Mucosa of gallbladder (tissue), 1 donor: ENCODE measurements around the gene LRSAM1. TPM values are rescaled to one million over a fixed set of nuclear protein-coding genes. Genes with fewer than 3 reads are reported as not detected.

Experiments
- DNase-seq: peaks from one replicate; pipeline ENCODE4 v3.0.0-alpha.2; 2020; ENCODE audit warnings: low spot score
- total RNA-seq: library from RNA; stranded (reverse); gene quantifications from one replicate; pipeline ENCODE4 v1.2.1, GENCODE V29; 2021
- donor health status: DM: no; HTN: no; CAD: no.

LRSAM1 gene
- total RNA-seq, 1 donor from 2014 or later, result 30.1 TPM

DNA sequence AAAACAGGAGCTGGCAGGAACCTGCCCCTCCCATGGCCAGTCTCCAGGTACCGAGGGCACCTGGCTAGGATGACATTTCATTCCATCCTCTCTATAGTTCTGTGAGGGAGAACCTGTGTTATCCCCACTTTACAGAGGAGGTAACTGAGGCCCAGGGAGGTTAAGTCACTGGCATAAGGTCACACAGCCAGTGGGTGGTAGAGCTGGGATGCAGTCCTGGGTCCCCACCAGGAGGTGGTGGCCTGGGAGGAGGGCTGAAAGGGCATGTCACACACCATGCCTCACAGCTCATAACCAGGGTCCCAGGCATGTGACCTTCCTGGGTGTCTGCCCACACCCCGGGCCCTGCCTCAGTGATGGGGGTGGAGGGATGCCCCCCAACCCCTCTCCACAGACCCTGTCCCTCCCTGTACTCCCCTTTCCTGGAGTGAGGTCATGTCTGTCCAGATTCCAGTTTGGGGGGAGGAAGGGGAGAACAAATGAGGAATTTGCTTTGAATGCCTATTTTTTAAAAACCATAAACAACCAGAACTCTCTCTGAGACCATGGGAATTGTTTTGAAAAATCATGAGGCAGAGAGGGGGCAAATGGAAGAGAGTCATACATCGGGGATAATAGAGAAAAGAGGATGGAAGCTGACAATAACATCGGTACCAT lies 83.1 kb downstream of the LRSAM1 start:
- no peak for DNase-seq

DNA sequence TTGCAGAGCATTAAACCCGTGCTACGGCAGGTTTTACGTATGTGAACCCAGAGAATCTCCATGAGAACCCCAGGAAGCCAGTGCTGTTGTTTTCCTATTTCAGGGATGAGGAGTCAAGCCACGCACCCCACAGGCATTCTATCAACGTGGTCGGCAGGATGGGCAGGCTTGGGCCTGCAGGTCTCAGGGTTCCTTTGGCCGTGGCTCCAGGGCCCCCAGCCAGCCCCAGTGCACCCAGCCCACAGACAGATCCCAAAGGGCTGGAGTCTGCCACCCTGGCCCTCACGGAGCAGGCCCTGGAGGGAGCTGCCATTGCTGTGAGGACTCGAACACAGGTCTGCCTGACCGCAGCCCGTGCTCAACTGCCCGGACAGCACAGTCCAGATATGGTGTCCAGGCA lies 83.6 kb downstream of the LRSAM1 start:
- no peak for DNase-seq

- no peak for DNase-seq
Observed at GRCh38 chr9:127535396-127535795, 84.1 kb downstream of the LRSAM1 start.

- no peak for DNase-seq
Observed at GRCh38 chr9:127535834-127536233, 84.5 kb downstream of the LRSAM1 start.

DNA sequence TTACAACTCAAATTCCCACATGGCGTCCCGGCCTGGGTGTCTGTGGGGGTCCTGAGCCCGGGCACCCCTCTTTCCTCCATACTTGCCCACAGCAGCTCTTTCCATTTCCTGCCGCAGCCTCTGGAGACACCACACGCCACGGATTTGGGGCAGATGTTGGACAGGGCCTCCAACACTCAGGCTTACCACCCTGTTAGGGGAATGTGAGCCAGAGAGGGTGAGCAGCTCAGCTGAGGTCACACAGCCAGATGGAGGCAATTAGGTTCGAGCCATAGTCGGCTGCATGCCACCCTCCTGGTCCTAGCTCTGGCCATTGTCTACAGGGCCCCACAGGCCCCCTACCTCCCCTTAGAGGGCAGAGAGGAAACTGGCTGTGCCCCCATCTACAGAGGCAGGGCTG lies 85.2 kb downstream of the LRSAM1 start:
- no peak for DNase-seq

GRCh38 chr9:127537014-127537413 lies 85.7 kb downstream of the LRSAM1 start:
- DNase-seq, result no peak

- no peak for DNase-seq
Observed at GRCh38 chr9:127537792-127538191, 86.5 kb downstream of the LRSAM1 start.

GRCh38 chr9:127538849-127539258 lies 87.5 kb downstream of the LRSAM1 start:
- no peak for DNase-seq

- no peak for DNase-seq
Observed at GRCh38 chr9:127539259-127539981, 88.1 kb downstream of the LRSAM1 start.

DNA sequence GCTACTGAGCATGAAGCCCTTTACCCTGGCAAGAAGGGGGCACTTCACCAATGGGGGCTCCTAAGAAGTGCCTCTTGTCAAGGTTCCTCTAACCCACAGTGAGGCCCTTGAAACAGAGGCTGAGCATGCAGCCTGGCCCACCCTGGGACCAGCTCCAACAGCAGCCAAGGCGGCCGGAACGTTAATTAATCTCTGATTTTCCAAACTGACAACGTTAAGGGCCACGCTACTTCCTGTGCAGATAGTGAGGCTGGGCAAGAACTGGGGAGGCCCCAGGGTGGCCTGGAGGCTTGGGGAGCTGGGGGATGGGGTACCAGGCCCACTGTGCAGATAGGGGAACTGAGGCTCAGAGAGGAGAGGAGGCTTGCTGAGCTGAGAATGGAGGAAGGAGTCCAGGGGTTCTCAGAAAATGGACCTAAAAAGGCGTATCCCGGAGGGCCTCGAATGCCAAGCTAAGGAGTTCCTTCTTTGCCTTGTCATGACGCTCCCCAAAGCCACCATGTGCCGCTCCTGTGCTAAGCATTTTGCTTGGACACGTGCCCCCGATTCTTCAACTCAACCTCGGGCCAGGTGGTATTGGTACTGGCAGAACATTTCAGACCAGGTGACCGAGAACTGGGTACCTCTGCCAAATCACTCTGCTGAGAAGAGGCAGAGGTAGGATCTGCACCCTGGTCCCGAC lies 88.8 kb downstream of the LRSAM1 start:
- DNase-seq, result no peak

DNA sequence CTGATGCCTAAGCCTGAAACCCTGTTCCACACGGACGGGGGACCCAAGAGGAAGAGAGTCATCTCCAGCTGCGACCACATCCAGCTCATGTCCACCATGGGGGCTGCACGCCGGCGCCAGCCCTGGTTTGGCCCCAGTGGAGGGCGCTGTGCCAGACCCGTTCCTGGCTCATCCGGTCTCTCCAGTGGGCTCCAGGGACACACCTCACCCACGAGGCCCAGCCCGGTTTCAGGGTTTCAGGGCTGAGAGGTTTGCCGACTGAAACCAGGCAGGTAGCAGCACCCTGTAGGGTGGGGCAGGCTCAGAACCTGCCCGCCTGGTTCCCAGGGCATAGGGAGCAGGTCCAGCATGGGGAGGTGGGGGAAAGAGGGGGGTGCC lies 89.3 kb downstream of the LRSAM1 start:
- DNase-seq, result no peak

GRCh38 chr9:127541176-127541575 lies 89.9 kb downstream of the LRSAM1 start:
- DNase-seq, result no peak

- no peak for DNase-seq
Observed at GRCh38 chr9:127541865-127542264, 90.6 kb downstream of the LRSAM1 start.

GRCh38 chr9:127543221-127543620 lies 91.9 kb downstream of the LRSAM1 start:
- DNase-seq, result no peak

DNA sequence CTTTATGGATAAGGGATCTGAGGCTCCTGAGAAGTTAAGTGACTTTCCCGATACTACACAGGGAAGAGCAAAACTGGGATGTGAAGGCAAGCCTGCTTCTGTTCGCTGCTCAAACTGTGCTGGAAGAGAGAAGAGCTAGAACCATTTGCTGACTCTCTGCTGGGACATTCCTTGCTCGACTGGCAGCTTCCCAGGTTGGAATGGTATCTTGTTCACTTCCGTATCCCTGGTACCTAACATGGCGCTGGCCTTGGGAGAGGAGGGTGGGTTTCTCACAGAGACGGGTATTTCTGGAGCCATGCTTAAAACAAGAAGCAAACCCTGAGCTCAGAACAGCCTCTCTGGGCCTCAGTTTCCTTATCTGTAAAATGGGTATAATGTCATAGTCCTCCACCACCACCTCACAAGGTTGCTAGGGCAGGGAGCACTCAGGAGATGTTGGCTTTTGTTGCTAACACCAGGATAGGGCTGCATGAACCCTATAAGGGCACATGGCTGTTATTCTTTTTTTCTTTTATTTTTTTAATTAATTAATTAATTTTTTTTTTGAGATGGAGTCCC lies 92.7 kb downstream of the LRSAM1 start:
- no peak for DNase-seq

- peak; percentile 78 for DNase-seq
Observed at GRCh38 chr9:127545196-127546124, 94.2 kb downstream of the LRSAM1 start.

- DNase-seq, result no peak
Observed at GRCh38 chr9:127546125-127546832, 95.0 kb downstream of the LRSAM1 start.

- peak; percentile 61 for DNase-seq
Observed at GRCh38 chr9:127548352-127548881, 97.1 kb downstream of the LRSAM1 start.

DNA sequence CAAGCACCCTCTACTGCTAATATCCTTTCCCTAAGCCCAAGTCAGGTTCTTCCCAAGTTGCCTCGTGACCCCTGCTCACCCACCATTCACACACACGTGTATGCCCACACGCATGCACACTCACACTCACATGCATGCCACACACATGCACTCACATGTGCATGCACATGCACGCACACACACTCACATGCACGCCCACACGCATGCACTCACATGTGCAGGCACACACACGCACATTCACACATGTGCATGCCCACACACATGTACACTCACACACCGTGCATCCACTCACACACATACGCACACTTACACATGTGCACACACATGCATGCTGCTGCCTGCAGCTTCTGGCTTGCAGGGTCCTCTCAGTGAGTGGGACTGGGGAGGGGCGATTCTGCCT lies 97.9 kb downstream of the LRSAM1 start:
- DNase-seq, result no peak

DNA sequence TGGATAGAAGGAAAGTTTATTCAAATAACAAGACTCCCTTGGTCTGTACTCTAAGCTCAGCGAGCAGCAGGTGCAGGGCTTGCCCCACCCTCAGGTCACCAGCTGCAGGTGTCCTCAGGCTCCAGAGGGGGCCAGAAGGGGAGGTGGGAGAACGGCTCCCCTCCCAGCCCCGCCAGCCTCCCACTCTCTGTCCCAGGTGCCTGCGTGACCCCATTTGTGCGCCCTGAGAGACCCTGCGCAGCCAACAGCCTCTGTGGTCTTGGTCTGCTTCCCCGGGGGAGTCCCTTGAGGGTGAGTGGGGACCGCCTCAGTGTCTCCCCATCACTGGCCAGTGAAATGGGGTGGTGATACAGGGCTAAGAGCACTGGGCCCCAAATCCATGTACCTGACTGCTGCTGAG lies 98.4 kb downstream of the LRSAM1 start:
- DNase-seq, result no peak

GRCh38 chr9:127550282-127550681 lies 99.0 kb downstream of the LRSAM1 start:
- DNase-seq, result no peak
